H7 (cell line): Measurements from ENCODE around the gene MEP1A. TPM values are rescaled to one million over a fixed set of nuclear protein-coding genes. Genes with fewer than 3 reads are reported as not detected.
A peak's percentile ranks its signal among the peaks of the same experiment; 100 is the strongest.
"Not testable (repeated sequence)": the region's sequence is repeated elsewhere in the genome, so short reads cannot be mapped to it uniquely, and the experiment has no call there.

Experiments
- DNase-seq: peaks from one replicate; pipeline ENCODE4 v3.0.0; 2012
- H3K27me3 ChIP-seq: 2 replicates; pipeline ENCODE4 v1.6.0; 2011; ENCODE audit warnings: mild to moderate bottlenecking, low read length; ENCODE audit not compliant: control insufficient read depth, insufficient read depth
- H3K36me3 ChIP-seq: replicated peaks from 2 replicates; pipeline ENCODE4 v1.5.1; 2011; ENCODE audit warnings: low read length; ENCODE audit not compliant: control insufficient read depth, insufficient read depth
- H3K4me3 ChIP-seq: 2 replicates; pipeline ENCODE4 v1.5.1; 2011; ENCODE audit warnings: low read depth, mild to moderate bottlenecking, control low read depth, low read length, moderate library complexity; ENCODE audit not compliant: insufficient read depth
- total RNA-seq: library from RNA; depleted of rRNA; stranded (reverse); fragments of >200 nt; shearing (Covaris generic); gene quantifications from 2 replicates; pipeline ENCODE4 v1.2.3, GENCODE V29; 2014

MEP1A gene
- total RNA-seq, 1 experiment from 2014 or later = not detected

DNA sequence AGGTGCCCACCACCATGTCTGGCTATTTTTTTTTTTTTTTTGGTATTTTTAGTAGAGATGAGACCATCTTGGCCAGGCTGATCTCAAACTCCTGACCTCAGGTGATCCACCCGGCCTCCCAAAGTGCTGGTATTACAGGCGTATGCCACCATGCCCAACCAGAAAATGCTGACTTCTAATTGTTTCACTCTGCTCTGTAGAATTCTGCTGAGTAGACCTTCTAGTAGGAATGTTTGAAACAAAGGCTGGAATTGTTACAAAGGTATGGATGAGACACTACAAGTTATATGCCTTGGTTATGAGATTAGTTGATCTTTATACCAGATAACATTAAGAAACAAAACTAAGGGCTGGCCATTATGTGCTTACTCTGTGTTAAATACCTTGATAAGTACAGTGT is 44.8 kb downstream of the MEP1A start:
- Histone ChIP-seq H3K27me3 (no peaks in the 10 kb centered on the region), H3K4me3 (no peak overlapping the region), H3K36me3 (no peaks in the 10 kb centered on the region)
- no peak for DNase-seq

DNA sequence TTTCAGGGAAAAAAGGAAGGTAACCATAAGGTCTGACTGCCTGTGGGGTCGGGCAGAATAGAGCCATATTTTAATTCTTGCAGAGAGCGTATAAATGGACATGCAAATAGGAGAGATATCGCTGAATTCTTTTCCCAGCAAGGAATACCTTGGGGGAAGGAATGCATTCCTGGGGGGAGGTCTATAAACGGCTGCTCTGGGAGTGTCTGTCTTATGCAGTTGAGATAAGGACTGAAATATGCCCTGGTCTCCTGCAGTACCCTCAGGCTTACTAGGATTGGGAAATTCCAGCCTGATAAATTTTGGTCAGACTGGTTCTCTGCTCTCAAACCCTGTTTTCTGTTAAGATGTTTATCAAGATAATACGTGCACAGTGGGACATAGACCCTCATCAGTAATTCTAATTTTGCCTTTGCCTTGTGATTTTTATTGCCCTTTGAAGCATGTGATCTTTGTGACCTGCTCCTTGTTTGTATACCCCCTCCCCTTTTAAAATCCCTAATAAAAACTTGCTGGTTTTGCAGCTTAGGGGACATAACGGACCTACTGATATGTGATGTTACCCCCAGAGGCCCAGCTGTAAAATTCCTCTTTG is 49.2 kb downstream of the MEP1A start:
- not testable (repeated sequence) for H3K4me3 ChIP-seq, DNase-seq, H3K27me3 ChIP-seq, H3K36me3 ChIP-seq

DNA sequence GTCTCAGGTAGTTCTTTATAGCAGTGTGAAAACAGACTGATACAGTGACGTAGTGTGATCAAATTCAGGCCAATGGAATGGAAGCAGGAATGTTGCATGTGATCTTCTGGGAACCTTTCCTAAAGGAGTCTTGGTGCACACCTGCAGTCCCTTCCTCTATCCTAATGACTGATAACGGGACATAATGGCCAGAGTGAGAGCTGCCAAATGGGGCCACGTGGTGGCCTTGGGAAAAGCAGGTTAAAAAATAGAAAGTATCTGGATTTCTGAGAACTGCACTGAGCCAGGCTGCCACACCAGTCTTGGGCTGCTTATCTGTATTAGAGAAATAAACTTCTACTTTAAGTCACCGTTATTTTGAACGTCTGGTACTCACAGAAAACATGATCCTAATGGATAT is 51.9 kb downstream of the MEP1A start:
- no peak for DNase-seq
- no peaks in the 10 kb centered on the region for H3K27me3 ChIP-seq
- no peaks in the 10 kb centered on the region for H3K36me3 ChIP-seq
- H3K4me3 ChIP-seq = no peak overlapping the region

DNA sequence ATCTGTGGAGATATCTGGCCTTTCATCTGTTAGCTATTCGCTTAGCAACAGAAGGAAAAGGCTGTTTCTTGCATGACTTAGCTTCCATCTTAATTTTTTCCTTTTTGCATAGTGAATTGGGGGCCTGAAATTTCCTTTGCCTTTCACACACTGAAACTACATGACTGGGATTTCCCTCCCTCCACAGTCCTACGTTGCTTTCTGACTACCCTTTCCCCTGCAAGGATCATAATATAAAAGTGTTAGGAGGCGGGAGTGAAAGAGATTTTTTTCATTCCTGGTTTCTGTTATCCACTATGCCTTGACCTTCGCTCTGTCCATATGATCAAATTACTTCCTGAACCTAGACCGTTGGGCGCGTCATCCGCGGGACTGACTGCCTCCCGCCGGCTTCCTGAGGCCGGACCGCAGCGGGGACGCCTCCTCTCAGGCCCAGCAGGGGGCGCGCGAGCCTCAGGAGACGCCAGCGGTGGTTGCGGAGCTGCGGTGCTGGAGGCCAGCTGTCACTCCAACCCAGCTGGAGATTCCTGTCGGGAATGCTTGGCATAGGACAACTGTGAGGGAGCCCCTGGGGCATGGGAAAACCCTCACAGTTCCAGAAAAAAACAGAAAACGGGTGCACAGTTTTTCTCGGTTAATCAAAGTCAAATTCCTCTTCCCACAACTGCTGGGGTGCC is 55.6 kb downstream of the MEP1A start:
- peak; percentile 84 for DNase-seq
- H3K4me3 ChIP-seq = no peak overlapping the region
- no peaks in the 10 kb centered on the region for H3K36me3 ChIP-seq
- no peaks in the 10 kb centered on the region for H3K27me3 ChIP-seq

DNA sequence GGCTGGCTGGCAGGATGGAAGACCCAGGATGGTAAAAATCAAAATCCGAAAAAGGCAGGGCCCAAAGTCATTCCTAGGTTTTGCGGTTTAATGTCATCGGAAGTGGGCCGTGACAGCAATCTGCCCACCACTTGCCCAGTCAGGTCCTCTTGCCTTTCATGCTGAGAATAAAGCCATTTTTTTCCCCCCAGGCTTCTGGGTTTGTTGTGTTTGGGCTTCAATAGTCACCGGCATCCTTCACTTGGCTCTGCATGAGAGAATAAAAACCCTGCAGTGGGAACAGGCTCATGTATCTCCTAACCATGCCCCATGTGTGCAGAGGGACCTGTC is 56.1 kb downstream of the MEP1A start:
- no peaks in the 10 kb centered on the region for H3K27me3 ChIP-seq
- H3K36me3 ChIP-seq = no peaks in the 10 kb centered on the region
- no peak overlapping the region for H3K4me3 ChIP-seq
- no peak for DNase-seq

DNA sequence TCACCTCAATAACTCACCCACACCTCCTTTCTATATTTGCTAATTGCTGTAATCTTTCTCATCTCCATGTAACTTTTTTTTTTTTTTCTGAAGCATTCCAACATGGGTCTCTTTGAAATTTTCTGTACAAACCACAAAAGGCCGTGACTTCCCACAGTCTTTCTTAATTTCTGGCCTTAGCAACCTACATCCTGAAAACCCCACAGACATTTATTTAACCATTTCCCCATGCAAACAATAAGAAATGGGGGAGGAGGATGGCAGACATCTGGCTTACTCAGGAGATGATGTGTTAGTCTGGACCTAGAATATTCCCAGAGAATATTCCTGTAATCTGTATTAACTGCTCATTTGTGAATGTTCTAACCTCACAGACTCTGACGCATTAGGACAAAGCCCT is 57.6 kb downstream of the MEP1A start:
- no peaks in the 10 kb centered on the region for H3K36me3 ChIP-seq
- no peak overlapping the region for H3K4me3 ChIP-seq
- no peak for DNase-seq
- no peaks in the 10 kb centered on the region for H3K27me3 ChIP-seq

DNA sequence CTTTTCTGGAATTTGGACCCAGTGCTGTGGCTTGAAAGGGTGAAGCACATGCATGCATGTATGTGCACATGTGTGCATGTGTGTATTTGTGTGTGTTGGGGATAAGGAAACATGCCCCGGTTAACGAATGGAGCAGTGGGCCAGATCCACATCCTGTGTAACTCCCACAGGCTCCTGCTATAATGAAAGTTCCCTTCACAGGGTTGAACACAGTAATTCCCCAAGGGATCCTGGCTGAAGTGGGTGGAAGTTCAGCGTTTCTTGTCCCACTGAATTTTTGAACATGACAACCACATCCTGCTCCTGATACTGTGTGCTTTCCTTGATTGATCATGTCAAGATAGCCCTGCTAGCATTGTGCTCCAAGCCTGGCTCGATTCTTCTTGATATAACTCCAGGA is 58.4 kb downstream of the MEP1A start:
- not testable (repeated sequence) for H3K4me3 ChIP-seq, DNase-seq, H3K36me3 ChIP-seq, H3K27me3 ChIP-seq

DNA sequence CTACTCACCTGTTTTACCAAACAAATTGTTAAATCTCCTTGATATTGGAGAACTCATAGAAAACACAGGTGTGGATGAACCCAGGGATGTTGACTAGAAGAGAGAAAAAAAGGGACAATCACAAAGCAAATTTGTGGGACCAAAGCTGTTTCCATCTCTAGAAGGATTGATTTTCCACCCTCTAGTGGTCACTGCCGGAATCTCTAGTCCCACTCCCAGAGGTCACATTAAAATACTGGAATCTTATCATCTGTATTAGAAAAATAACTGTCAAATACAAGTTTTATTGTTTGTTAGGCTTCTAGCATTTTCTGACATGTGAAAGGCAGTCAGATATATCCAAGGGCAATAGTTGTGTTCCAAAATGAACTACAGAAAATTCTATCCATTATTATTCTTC is 62.8 kb downstream of the MEP1A start:
- not testable (repeated sequence) for H3K27me3 ChIP-seq, H3K36me3 ChIP-seq, H3K4me3 ChIP-seq
- peak; percentile 10 for DNase-seq

DNA sequence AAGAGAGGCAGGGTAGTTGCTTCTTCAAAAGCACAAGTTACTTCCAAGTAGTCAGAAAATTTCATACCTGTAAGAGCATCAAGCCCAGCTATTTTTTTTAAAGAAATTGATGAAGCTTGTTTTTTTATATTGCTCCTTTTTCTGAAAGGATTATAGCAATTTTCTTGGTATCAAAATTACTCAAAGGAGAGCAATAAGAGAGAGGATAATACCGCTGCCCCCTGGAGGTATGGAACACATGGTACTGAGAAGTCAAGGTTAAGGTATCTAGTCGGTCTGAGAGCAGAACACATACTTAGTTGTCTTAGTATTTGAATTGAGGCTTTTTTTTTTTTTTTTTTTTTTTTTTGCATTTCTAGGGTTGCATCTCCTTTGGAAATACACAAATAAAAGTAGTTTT is 69.2 kb downstream of the MEP1A start:
- H3K36me3 ChIP-seq = no peaks in the 10 kb centered on the region
- H3K4me3 ChIP-seq = no peak overlapping the region
- H3K27me3 ChIP-seq = no peaks in the 10 kb centered on the region
- DNase-seq = peak; percentile 19

DNA sequence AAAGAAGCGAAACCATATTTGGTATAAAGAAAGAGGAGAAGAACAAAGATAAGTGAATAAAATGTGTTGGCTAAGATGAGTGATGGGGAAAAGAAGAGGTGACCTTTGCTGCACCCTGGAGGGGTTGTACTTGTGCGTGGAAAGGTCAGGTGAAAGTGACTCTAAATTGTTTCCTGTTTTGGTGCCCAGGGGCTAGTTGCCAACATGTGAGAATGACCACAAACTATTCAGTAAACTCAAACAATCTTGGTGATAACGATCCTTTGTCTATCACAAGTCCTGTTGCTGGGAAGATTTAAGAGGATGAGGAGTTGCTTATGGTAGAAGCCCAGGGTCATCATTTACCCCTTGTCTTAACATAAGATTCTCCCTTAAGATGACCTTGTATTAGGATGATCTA is 70.6 kb downstream of the MEP1A start:
- H3K27me3 ChIP-seq = no peaks in the 10 kb centered on the region
- H3K36me3 ChIP-seq = no peaks in the 10 kb centered on the region
- DNase-seq = no peak
- no peak overlapping the region for H3K4me3 ChIP-seq

DNA sequence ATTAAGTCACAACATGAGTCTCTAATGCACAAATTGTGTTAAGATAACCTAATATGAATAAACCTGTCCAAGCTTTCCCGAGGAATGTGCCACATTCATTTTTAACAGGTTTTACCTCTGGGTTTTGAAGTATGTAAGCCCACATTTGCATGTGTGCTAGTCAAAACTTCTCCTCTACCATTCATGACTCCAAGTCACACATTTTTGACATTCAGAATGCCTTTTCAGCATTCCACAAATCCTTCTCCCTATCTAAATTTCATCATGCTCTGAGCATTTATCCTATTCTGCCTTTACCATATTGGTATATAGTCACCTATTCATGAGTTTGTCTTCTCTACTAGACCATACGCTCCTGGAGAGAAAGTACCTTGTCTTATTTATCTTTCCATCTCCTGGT is 72.0 kb downstream of the MEP1A start:
- DNase-seq = no peak
- Histone ChIP-seq H3K4me3 (no peak overlapping the region), H3K36me3 (no peaks in the 10 kb centered on the region), H3K27me3 (no peaks in the 10 kb centered on the region)

DNA sequence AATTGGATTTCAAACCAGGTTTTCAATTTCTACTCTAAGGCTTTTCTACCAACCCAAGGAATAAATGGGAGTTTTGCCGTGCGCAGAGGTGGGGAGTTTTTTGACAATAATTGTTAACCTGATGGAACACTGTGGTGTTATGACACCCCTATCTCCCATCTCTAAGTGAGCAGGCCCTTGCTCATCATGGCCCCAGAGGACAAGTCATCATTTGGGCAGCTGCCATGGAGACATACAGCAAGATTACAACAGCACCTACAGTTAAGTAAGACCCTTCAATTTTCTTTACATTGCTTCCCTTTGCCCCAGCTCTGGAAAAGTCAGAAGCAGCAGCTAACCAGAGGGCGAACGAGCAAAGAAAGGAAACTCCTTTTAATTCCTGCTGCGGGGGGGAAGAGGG is 74.2 kb downstream of the MEP1A start:
- Histone ChIP-seq H3K4me3 (no peak overlapping the region), H3K36me3 (no peaks in the 10 kb centered on the region), H3K27me3 (no peaks in the 10 kb centered on the region)
- no peak for DNase-seq

DNA sequence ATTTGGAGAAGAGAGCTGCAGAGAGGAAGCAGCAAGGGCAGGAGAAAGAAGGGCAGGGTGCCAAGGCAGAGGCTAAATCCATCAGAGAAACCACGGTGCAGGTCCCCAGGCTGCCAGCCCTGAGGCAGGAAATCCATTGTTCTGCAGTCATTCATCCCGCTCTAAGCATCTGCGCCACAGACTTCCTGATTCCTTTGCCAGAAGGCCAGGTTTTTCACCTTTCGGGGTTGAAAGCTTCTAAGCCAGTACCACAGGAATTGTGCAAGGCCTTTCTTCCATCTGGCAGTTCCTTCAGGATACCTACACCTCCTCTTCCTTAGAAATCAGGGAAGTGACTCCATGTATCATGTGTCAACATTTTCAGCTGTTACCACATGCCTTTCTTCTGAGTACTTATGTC is 82.9 kb downstream of the MEP1A start:
- Histone ChIP-seq H3K27me3 (no peaks in the 10 kb centered on the region), H3K36me3 (no peaks in the 10 kb centered on the region), H3K4me3 (no peak overlapping the region)
- peak; percentile 30 for DNase-seq

DNA sequence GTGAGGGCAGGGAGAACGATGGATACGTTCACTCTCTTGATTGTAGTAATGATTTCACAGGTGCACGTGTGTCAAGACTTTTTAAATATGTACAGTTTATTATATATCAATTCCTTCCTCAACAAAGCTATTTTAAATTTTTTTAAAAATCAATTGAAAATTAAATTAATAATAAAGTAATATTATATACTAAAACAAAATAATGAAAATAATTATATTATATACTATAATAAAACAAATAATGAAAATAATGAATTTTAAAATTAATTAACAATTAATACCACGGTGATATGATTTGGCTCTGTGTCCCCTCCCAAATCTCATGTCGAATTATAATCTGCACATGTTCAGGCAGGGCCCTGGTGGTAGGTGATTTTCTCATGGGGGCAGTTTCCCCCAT is 85.8 kb downstream of the MEP1A start:
- Histone ChIP-seq H3K27me3 (no peaks in the 10 kb centered on the region), H3K4me3 (no peak overlapping the region), H3K36me3 (no peaks in the 10 kb centered on the region)
- no peak for DNase-seq

DNA sequence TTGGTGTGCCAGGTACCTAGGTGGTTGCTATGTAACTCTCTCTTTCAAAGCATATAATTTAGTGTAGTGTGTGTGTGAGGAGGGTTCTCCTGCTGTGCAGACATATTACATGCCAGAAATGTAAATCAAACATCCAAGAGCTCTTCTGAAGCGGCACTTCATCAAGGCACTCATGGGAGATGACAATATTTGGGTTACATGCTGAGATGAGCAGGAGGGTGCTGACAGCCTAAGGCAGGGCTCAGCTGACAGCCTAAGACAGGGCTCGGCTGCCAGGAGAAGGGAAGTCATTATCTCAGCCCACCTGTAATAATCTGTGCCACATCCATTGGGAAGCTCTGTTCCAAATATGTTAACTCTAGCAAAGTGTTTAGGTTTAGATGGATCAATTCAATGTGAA is 89.5 kb downstream of the MEP1A start:
- H3K4me3 ChIP-seq = no peak overlapping the region
- DNase-seq = no peak

DNA sequence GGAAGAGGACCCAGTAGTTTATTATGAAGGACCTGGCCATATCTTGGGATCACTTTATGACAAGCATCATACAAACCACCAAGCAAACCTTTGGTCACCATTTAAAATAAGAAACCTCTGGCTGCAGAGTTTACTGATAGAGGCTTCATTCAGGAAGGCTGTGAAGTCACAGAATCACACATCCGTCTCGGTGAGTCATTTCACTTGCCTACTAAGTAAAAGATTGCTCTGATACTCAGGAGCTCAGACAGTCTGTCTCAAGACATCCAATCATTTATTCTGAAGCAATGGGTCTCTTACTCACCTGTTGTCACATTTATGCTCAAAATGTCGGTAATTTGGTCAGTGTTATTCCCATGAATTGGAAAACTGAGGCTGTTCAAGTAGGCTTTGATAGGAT is 94.8 kb downstream of the MEP1A start:
- no peak for DNase-seq
- Histone ChIP-seq H3K27me3 (no peaks in the 10 kb centered on the region), H3K4me3 (no peak overlapping the region), H3K36me3 (no peaks in the 10 kb centered on the region)

More for the DNA sequence above, 89.5 kb downstream of the MEP1A start:
- H3K27me3 ChIP-seq = no peaks in the 10 kb centered on the region
- H3K36me3 ChIP-seq = no peaks in the 10 kb centered on the region
